Inferior parietal cortex (tissue), 1 donor: ENCODE measurements around the gene NRL.
"Not testable (repeated sequence)": the region's sequence is repeated elsewhere in the genome, so short reads cannot be mapped to it uniquely, and the experiment has no call there.

ENCODE experiments used
- DNase-seq: peaks from one replicate; pipeline ENCODE4 v3.0.0-alpha.2; 2016; ENCODE audit errors: extremely low spot score

NRL gene

DNA sequence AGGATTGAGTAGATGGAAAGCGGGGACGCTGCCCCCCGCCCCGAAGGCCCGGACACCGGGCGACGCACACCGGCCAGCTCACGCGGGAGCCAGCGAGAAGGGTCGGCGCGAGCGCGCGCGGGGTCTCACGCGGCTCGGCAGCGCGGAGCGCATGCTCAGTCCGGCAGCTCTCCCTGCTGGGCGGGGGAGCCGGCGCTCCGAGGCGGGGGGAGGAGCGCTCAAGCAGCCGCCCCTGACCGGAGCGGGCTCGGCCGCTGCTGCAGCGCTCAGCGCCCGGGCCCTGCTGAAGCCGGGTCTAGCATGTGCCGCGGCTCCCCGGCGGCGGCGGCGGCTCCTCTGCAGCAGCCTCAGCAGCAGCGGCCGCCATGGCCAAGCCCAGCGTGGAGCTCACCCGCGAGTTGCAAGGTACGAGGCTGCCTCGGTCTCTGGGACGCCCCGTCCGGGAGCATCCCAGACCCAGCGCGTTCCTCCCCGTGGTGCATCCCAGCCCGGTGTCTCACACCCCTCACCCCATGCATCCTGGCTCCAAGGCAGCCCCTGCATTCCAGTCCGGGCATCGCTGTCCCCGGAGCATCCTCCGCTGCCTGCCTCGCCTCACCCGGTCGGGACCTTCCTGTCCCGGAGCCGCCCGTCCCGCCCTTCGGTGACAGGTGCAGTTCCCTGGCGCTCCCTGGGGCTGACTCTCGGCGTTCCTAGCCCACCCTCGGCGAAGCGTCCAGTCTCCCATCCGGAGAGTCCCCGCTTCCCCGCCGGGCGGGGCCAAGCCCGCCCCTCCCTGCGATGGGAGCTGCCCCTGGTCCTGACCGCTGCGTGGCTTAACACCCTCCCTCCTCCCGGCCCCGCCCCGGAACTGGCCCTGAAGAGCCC lies 62.7 kb downstream of the NRL start, which contains the start of gene CARMIL3:
Gene CARMIL3, plus strand, starts transcription at position 221 of the 867 bp plus-strand sequence. Its CDS starts 145 bp downstream, at position 366.
- DNase-seq: peak; percentile 70

DNA sequence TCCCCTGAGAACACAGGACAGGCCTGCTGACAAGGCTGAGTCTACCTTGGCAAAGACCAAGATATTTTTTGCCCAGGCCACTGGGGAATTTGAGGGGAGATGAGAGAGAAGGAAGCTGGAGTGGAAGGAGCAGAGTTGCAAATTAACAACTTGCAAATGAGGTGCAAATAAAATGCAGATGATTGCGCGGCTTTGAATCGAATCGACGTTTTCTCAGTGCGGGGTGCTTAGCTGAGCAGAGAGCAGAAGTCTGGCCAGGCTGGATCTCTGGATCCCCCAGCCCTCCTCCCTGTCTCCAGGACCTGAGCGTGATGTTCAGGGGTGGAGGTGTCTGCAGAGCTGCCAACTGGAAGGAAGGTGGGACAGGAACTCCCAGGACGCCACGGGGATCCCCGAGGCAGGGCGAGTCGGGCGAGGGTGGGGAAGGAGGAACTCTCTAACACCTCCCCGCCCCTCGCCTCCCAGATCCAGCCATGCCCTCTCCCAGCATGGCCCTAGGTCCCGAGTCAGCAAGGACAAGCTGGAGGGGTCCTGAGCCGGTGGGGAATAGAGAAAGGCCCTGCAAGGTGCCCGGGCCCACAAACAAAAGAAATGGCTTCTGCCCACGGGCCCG lies 63.5 kb downstream of the NRL start:
- DNase-seq: no peak

DNA sequence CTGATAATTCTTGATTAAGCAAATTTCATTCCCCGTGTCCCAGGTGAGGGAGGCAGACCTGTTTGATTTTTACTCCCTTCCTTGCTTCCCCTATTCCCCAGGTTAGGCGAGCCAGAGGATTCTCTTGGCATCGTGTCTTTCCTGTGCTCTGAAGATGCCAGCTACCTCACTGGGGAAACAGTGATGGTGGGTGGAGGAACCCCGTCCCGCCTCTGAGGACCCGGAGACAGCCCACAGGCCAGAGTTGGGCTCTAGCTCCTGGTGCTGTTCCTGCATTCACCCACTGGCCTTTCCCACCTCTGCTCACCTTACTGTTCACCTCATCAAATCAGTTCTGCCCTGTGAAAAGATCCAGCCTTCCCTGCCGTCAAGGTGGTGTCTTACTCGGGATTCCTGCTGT lies 64.0 kb downstream of the NRL start:
- not testable (repeated sequence) for DNase-seq

DNA sequence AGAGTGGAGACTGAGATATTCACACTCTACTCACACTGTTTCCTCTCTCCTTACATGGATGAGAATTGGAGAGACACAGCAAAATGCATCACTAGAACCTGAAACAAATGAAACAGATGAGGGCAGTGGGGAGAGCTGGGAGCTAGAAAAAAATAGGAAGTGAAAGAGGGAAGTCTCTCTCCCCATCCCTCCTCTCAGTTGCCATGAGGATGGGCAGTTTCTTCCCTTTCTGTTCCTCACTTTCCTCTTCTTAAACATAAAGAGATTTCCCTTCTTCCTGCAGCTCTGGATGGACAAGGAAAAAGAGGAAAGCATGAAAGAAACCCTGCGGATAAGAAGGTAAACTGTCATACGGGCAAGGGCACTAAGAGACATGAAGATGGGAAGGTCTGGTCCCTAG lies 65.7 kb downstream of the NRL start:
- not testable (repeated sequence) for DNase-seq

DNA sequence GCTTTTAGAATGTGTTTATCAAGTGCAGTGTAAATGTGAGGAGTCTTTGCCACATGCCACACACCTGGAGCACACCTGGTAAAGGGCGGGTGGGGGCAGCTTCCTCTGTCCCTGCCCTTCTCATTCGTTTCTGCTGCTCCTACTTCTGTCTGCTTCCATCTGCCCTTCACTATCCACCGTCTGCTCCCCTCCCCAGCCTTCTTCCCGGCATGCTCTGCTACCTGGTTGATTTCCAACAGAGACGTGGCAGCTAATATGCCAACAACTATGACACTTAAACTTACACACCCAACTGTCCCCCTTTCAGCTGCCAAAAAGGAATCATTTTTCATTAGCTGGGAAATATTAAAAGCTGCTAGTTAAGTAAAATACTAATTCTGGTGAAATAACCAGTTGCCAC lies 72.0 kb downstream of the NRL start:
- DNase-seq: no peak

DNA sequence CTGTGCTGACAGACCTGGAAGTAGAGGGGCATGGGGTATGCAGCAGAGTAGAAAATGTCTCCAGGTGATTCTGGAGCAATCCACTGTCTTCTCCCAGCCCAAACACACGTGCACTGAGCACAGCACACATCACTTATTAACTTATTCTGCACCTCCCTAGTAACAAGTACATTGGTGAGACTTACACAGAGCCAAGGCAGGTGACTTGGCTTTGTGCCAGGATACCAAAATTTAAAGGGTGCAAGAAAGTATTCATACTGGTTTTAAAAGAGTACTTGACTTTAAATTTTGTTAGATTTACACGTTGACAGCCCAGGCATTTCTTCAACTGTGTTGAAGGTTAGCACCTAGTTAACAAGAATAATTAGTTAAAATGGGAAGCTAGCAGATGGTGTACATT lies 74.1 kb downstream of the NRL start:
- no peak for DNase-seq

DNA sequence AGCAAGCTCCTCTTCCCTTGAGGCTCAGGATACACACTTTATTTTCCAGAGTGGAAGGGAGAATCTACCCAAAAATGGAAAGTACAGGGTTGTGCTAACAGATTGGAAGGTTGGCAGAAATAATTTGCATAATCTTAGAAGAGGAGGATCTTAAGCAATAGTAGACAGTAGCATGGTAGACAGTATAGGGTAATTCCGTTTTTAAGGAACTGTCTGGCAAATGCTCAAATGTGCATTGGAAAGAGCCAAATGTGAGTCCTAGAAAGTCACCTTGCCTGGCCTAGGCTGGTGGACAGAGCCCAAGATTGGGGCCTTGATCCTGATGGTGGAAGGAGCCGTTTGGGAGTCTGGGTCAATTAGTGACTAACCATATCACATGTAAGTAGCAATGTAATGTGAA lies 76.1 kb downstream of the NRL start:
- no peak for DNase-seq

DNA sequence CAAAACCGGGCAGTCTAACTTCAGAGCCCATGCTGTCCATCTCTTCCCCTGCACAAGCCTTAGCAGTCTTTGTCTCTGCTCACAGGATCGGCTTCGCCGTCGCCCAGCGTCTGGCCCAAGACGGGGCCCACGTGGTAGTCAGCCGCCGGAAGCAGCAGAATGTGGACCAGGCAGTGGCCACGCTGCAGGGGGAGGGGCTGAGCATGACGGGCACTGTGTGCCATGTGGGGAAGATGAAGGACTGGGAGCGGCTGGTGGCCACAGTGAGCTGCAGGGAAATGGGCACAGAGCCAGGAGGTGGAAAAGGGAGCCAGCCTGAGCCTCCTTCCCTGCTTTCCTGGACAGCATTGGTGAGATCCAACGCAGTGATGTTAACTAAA lies 77.1 kb downstream of the NRL start:
- DNase-seq: no peak

DNA sequence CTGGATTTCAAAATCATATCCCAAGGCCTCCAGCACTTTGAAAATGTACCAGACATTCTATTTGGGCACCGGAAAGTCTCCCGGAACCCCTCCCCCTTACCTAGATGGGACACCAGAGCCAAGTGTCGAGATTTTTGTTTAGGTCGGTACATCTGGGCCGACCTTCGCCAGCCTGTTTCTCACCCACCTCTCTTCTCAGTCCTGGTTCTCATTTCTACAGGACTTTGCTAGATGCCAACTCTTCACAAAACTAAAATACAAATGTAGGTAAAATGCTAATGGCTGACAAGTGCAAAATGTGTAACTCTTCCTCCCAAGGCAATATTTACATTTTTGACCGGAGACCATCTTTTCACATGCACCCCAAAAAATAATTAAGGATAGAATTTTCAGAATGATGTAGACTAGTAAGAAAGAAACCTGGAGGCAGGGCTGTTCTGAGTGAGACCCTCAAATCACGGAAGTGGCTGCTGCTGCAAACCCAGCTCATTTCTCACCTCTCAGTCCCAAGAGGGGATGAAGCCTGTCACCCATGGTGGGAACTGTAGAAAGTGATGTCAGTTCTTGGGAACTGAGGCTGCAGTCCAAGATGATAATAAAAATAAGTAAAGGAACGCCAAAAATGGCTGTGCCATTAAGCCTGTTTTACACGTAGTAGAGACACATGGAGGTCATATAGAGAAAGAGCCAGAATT lies 77.6 kb downstream of the NRL start:
- not testable (repeated sequence) for DNase-seq

DNA sequence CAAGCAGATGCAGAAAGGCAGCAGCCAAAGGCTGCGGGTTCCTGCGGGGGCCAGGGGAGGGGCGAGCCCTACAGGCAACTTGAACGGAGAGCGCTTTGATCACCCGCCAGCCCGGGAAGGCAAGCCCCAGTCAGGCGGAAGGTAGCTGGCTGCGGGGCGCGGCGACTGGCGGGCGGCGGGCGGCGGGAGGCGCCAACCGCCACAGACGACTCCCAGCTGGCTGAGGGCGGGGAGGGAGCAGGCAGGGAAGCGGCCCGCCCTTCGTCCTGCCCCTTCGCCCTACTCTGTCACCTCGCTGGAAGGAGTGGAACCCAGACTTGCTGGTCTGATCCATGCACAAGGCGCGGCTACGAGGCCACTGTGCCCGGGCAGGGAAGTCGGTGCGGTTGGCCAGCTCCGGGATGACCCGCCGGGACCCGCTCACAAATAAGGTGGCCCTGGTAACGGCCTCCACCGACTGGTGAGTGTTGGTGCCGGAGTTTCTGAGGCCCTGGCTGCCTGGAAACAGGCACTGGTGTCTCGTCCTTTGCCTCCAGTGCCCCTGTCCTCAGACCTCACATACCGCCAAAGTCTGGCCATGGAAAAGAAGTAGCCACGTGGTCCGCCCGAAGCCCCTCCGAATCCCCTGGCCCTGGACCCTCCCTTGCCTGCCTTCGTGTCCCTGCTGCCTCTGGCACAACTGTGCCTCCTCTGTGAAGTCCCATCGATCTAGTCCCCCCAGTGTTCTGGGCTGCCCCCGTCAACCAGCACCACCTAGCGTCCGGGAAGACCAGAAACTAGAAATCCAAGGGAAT lies 78.4 kb downstream of the NRL start:
- peak; percentile 68 for DNase-seq

DNA sequence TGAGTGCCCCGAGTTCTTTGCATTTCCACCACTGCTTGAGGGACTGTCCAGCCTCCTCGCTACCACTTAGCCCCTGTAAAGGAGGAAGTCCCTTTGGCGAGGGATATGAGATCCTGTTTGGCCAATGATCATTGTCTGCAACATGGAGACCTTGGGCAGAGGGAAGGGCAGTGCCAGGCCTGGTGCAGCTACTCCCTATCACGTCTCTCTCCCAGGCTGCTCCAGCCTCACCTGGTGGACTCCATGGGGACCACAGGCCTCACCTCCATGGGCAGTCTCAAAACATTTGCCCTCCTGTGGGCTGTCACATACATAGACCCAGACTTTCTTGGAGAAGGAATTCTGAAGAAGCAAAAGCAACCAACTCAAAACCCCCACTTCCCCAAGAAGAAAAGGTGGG lies 79.0 kb downstream of the NRL start:
- DNase-seq: not testable (repeated sequence)

DNA sequence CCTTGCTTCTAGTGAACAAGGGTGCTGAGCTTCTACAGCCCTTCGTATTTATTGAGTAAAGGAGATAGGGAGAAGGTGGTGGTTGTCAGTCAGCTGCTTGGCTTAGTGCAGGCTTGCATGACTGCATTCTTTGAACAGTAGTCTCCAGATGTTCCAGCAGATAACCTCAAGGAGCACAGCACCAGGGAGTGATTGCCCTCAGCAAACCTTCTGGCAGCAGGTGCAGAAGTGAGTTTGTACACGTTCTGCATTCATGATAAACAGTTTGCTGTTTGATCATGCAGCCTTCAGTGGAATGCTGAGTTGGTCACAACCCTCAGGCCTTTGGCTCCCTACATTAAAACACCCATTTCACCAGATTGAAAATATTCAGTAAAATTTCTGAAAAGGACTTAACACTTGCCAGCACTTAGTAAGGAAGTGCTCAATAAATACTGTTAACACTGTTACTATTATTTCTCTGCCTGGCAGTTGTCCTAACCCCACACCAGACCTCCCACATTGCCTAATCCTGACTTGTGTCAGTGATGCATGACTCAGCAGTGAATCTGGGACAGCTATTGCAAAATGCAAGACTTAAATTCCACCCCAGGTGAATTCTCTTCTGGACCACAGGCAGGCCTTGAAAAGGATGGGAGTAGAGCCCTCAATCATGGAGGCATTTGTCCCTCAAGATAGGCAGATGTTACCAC lies 81.9 kb downstream of the NRL start:
- DNase-seq: no peak

DNA sequence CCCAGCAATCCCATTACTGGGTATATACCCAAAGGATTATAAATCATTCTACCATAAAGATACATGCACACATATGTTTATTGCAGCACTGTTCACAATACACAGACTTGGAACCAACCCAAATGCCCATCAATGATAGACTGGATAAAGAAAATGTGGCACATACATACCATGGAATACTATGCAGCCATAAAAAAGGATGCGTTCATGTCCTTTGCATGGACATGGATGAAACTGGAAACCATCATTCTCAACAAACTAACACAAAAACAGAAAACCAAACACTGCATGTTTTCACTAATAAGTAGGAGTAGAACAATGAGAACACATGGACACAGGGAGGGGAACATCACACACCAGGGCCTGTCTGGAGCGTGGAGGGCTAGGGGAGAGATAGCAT lies 83.4 kb downstream of the NRL start:
- not testable (repeated sequence) for DNase-seq

DNA sequence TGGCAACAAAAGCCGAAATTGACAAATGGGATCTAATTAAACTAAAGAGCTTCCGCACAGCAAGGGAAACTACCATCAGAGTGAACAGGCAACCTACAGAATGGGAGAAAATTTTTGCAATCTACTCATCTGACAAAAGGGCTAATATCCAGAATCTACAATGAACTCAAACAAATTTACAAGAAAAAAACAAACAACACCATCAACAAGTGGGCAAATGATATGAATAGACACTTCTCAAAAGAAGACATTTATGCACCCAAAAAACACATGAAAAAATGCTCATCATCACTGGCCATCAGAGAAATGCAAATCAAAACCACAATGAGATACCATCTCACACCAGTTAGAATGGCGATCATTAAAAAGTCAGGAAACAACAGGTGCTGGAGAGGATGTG lies 85.1 kb downstream of the NRL start:
- DNase-seq: not testable (repeated sequence)
